ENCODE data around the gene MDN1.
"Not testable (repeated sequence)": the region's sequence is repeated elsewhere in the genome, so short reads cannot be mapped to it uniquely, and the experiment has no call there.

Gene MDN1

DNA sequence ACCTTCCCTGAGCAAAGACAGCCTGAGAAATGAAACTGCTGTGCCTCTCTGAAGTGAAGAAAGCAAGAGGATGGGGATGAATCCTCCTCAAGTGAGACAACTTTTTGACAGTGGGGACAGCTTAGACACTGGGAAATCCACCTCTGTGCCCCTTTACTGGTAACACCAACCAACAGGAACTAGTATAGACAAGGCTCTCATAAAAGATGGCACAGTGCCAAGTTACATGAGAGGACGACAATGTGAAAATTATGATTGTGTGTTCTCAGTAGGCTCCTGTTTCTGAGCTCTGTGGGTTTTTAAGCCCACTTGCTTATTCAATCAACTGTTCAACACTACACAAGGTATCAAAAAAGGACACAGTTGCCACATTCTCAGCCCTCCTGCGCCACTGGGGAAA lies 139.4 kb downstream of the MDN1 start:
- in situ Hi-C loops (cut with HindIII; ENCODE audit: low pct_ligation_motif_present, low pct_unique_long_range_greater_than_20kb, low sequenced_read_pairs) = no loop called here
- DNase-seq = no peak

- in situ Hi-C loops (cut with HindIII; ENCODE audit: low pct_ligation_motif_present, low pct_unique_long_range_greater_than_20kb, low sequenced_read_pairs) = no loop called here
- no peak for DNase-seq
Observed at GRCh38 chr6:89679215-89680120, 140.1 kb downstream of the MDN1 start.

DNA sequence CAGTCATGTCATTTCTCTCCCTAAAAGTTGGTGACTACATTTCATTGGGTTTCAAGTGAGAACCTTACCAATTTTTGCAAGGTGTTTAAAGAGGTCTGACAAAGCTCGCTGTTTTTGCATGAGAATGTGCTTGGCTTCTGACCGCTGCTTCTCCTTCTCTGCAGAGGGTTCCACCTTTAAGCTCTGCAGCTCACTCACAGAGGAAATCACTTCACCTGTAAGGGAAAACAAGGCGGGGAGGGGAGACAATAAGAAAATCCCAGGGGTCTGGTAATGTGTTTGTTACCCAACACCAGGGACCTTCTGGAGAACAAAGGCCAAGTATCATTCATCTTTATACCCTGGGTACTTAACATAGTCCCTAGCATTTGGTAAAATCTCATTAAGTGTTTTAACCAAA lies 141.1 kb downstream of the MDN1 start:
- DNase-seq = no peak
- in situ Hi-C loops (cut with HindIII; ENCODE audit: low pct_ligation_motif_present, low pct_unique_long_range_greater_than_20kb, low sequenced_read_pairs) = no loop called here

DNA sequence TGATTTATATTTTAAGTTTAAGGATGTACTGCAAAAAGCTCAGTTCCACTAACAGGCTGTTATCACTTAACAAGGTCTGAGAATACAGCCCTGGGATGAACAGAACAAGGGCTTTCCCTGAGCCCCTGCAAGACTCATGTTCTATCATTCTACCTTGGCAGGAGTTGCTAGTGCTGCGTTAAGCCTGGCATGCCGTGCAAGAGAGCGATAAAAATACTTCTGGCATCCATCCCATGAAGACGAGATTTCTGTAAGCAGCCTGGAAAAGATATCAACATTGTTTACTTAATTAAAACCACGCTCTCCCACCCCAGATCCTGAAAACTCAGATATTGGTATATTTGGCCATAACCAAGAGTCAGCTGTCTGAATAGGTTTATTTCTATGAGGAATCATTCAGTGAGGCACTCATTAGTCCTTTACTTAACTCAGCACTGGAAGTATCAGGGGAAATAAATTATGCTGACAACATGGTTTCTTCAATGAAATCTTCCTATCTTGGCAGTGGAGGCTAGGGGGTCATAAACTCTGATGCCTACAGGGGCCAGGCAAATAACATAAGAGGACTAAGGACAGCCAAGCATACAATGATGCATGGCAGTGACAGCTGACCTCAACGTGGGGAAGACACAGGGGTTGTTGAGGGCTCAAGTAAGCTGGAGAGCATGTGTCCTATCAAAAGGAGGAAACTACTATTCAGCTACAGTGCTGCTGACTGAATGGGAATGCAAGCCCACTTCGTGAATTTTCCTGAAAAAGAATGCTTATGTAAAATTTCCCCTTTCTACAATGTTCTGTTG lies 143.4 kb downstream of the MDN1 start:
- in situ Hi-C loops (cut with HindIII; ENCODE audit: low pct_ligation_motif_present, low pct_unique_long_range_greater_than_20kb, low sequenced_read_pairs) = no loop called here
- DNase-seq = no peak

- in situ Hi-C loops (cut with HindIII; ENCODE audit: low pct_ligation_motif_present, low pct_unique_long_range_greater_than_20kb, low sequenced_read_pairs) = no loop called here
- no peak for DNase-seq
Observed at GRCh38 chr6:89670935-89671565, 148.5 kb downstream of the MDN1 start.

DNA sequence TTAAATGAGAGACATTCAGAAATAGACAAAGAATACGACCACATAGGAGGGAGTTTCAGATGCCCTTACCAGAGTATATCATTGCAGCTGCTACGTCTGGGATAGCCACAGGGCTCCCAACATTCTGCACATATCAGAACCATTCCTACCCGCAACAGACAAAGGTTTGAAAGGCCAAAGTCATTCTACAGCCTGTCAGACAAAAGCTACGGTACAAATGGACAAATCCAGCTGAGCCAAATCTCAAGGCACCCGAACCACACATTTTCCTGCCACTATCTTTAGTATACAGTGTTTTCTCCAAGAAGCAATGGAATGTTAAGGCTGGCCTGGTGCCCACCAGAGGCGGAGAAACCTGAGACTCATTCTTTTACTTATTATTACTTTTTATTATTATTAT lies 150.6 kb downstream of the MDN1 start:
- DNase-seq = no peak
- in situ Hi-C loops (cut with HindIII; ENCODE audit: low pct_ligation_motif_present, low pct_unique_long_range_greater_than_20kb, low sequenced_read_pairs) = no loop called here

- in situ Hi-C loops (cut with HindIII; ENCODE audit: low pct_ligation_motif_present, low pct_unique_long_range_greater_than_20kb, low sequenced_read_pairs) = no loop called here
- DNase-seq = no peak
Observed at GRCh38 chr6:89667872-89668556, 151.6 kb downstream of the MDN1 start.

GRCh38 chr6:89662659-89663223 lies 156.9 kb downstream of the MDN1 start:
- in situ Hi-C loops (cut with HindIII; ENCODE audit: low pct_ligation_motif_present, low pct_unique_long_range_greater_than_20kb, low sequenced_read_pairs) = no loop called here

GRCh38 chr6:89661559-89661958 lies 158.0 kb downstream of the MDN1 start:
- in situ Hi-C loops (cut with HindIII; ENCODE audit: low pct_ligation_motif_present, low pct_unique_long_range_greater_than_20kb, low sequenced_read_pairs) = no loop called here
- no peak for DNase-seq

More at GRCh38 chr6:89662659-89663223, 156.9 kb downstream of the MDN1 start:
- DNase-seq = no peak

GRCh38 chr6:89660981-89661380 lies 158.6 kb downstream of the MDN1 start:
- in situ Hi-C loops (cut with HindIII; ENCODE audit: low pct_ligation_motif_present, low pct_unique_long_range_greater_than_20kb, low sequenced_read_pairs) = no loop called here
- no peak for DNase-seq

DNA sequence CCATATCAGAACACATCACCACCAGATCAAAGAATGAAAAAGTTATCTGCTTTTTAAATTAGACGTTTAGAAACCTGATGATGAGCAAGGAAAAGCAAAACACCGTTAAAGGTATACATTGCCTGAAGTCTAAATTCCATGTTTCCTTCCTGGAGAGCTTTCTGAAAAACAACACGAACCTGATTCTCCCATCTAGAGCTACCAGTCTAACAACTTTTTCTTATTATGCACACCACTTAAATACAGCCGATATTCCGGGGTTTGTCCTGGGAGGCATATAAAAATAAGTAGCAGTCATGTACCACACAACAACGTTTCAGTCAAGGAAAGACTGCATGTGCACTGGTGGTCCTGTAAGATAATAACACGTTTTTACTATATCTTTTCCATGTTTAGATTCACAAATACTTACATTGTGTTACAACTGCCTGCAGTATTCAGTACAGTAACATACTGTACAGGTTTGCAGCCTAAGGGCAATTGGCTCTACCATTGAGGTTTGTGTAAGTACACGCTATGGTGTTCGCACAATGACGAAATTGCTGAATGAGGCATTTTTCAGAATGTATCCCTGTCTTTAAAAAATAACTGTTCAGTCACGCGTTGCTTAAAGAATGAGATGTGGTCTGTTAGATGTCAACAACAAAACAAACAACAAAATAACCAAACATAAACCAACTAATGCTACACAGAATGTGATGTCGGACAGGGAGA lies 162.0 kb downstream of the MDN1 start:
- no peak for DNase-seq
- in situ Hi-C loops (cut with HindIII; ENCODE audit: low pct_ligation_motif_present, low pct_unique_long_range_greater_than_20kb, low sequenced_read_pairs) = no loop called here

GRCh38 chr6:89655122-89655521 lies 164.5 kb downstream of the MDN1 start:
- in situ Hi-C loops (cut with HindIII; ENCODE audit: low pct_ligation_motif_present, low pct_unique_long_range_greater_than_20kb, low sequenced_read_pairs) = no loop called here
- peak; percentile 4 for DNase-seq

GRCh38 chr6:89650579-89650978 lies 169.0 kb downstream of the MDN1 start:
- no peak for DNase-seq
- in situ Hi-C loops (cut with HindIII; ENCODE audit: low pct_ligation_motif_present, low pct_unique_long_range_greater_than_20kb, low sequenced_read_pairs) = no loop called here

DNA sequence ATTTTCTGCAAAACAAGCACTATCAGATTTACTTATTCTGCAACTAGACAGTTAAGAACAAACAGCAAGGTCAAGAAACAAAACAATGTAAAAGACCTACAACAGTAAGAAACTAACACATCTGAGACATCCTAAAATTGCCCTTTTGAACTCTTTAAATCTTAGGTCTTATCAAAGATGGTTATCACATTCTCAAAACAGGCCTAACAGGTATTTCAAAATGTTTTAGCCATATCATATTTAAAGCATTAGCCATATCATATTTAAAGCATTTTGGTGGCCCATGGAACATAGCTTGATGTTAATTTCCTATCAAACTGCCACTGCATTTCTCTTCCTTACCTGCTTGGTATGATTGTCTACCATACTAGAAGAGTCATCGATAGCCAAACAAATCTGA lies 169.9 kb downstream of the MDN1 start:
- in situ Hi-C loops (cut with HindIII; ENCODE audit: low pct_ligation_motif_present, low pct_unique_long_range_greater_than_20kb, low sequenced_read_pairs) = no loop called here
- DNase-seq = no peak

DNA sequence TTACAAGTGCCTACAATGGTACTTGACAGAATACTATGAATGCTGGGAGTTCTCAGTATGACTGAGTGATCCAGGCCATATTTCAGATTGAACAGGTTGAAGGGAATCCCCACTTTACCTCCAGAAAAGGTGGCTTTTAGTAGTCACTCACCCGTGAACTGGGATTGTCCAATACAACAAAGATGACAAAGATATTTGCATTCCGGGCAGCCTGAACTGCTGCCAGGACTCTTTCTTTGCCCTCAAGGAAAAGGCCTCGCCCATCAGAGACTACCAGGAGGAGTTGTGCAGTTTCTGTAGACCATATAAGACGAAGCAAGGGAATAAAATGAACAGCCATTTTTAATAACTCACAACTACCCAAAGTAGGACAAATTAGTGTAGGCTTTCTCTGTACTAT lies 174.7 kb downstream of the MDN1 start:
- in situ Hi-C loops (cut with HindIII; ENCODE audit: low pct_ligation_motif_present, low pct_unique_long_range_greater_than_20kb, low sequenced_read_pairs) = no loop called here

DNA sequence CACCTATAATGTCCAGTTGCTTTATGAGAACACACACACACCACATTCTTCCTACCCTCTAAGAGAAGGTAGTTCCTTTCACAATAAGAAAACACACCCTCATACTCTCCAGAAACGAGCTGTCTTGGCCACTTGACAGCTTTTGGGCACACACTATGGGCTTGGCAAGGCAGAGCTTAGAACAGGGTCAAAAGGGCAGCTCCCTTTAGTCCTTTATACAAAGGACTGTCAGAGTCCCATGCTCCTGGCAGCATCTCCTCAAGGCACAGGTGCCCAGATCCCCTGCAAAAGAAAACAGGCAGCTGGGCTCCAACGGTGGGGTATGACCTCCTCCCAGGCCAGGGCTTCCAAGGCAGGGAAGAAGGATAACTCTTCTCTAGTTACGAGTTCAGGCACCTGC lies 176.2 kb downstream of the MDN1 start:
- DNase-seq = no peak
- in situ Hi-C loops (cut with HindIII; ENCODE audit: low pct_ligation_motif_present, low pct_unique_long_range_greater_than_20kb, low sequenced_read_pairs) = no loop called here

More for the DNA sequence above, 174.7 kb downstream of the MDN1 start:
- DNase-seq = no peak

- DNase-seq = no peak
- in situ Hi-C loops (cut with HindIII; ENCODE audit: low pct_ligation_motif_present, low pct_unique_long_range_greater_than_20kb, low sequenced_read_pairs) = no loop called here
Observed at GRCh38 chr6:89642956-89643355, 176.6 kb downstream of the MDN1 start.

DNA sequence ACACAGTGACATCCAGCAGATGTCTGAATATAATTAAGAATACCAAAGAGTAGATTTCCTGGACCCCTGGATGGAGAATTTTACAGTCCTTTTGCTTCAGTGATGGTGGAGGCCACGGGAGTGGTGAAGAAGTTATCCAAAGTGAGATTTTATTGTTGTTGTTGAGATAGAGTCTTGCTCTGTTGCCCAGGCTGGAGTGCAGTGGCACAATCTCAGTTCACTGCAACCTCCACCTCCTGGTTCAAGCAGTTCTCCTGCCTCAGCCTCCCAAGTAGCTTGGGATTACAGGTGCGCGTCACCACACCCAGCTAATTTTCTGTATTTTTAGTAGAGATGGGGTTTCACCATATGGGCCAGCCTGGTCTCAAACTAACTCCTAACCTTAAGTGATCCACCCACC lies 178.0 kb downstream of the MDN1 start:
- DNase-seq; in situ Hi-C loops (cut with HindIII; ENCODE audit: low pct_ligation_motif_present, low pct_unique_long_range_greater_than_20kb, low sequenced_read_pairs): not testable (repeated sequence)

Measured in ACHN (cell line).